ENCODE measurements around the gene NFATC2.

DNA sequence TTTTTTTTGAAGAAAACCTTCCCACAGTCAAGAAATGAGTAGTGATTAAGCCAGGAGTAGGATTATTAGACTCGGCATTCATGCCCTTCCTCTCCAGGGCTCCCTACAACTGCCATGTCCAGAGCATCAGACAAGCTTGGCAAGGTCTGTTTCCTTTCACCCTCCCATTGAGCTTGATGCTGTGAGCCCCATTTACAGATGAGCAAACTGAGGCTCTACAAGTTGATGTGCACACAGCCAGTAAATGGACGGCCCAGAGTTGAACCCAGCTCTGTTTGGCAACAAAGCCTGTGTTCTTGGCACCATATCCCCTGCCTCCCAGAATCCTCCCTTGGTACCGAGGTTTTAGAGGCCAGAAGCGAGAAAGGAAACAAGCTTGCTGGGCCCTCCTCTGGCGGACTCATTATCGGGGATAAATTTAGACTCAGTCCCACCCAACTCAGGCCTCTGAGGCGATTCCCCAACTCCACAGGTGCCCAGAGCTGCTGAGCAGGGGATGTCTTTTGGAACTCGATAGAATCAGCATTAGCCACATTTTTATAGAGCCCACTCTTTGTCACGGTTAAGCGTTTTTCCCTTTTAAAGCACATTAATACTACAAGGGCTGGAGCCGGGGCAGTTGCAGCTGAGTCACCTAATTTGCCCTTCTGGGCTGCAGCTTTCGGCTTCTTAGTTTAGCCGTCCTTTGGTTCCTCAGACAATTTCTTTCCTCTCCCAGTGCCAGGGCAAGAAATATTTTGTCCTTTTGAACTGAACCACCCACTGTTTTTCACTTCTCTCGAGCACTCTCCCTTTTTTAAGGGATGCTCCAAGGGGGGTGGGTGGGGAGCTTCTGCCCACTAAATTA lies 23.0 kb upstream of the NFATC2 start:
- TF ChIP-seq, protein P1, sequence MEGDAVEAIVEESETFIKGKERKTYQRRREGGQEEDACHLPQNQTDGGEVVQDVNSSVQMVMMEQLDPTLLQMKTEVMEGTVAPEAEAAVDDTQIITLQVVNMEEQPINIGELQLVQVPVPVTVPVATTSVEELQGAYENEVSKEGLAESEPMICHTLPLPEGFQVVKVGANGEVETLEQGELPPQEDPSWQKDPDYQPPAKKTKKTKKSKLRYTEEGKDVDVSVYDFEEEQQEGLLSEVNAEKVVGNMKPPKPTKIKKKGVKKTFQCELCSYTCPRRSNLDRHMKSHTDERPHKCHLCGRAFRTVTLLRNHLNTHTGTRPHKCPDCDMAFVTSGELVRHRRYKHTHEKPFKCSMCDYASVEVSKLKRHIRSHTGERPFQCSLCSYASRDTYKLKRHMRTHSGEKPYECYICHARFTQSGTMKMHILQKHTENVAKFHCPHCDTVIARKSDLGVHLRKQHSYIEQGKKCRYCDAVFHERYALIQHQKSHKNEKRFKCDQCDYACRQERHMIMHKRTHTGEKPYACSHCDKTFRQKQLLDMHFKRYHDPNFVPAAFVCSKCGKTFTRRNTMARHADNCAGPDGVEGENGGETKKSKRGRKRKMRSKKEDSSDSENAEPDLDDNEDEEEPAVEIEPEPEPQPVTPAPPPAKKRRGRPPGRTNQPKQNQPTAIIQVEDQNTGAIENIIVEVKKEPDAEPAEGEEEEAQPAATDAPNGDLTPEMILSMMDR (IDR thresholded peaks at IDR 0.05) = no peak
- no peak for TF ChIP-seq POLR2A (IDR thresholded peaks at IDR 0.05)

Data from uterus (tissue), 2 donors.